GM12878 (cell line): ENCODE measurements around the gene SLCO3A1.

Experiments
- CTCF ChIP-seq, 3 experiments: IDR thresholded peaks in 2 of 3; conservative IDR thresholded peaks in 1 of 3; 2 replicates each; pipeline ENCODE4 v1.5.1; 2011; ENCODE audit warnings: low read depth in 3 of 3, low read length in 3 of 3, mild to moderate bottlenecking in 3 of 3, control low read depth in 2 of 3, moderate library complexity in 2 of 3, inconsistent platforms in 1 of 3, mixed read lengths in 1 of 3; ENCODE audit not compliant: control insufficient read depth in 2 of 3, insufficient read depth in 1 of 3; ENCODE audit errors: extremely low read depth in 1 of 3
- ETV6 ChIP-seq, 2 experiments: fragments of 450-650 bp in 1 of 2; IDR thresholded peaks in 1 of 2; conservative IDR thresholded peaks in 1 of 2; 2 replicates each; pipeline ENCODE4 v1.6.1; 2014; ENCODE audit warnings: antibody characterized with exemption in 1 of 2, borderline replicate concordance in 1 of 2, low read depth in 1 of 2, mild to moderate bottlenecking in 1 of 2, moderate library complexity in 1 of 2
- HDAC2 ChIP-seq: fragments of 200-600 bp; sonication (generic); IDR thresholded peaks from 2 replicates; pipeline ENCODE4 v1.6.1; 2017
- JUND ChIP-seq: IDR thresholded peaks from 2 replicates; pipeline ENCODE4 v1.6.1; 2012; ENCODE audit warnings: low read depth, mild to moderate bottlenecking, low read length, improper control_type of control experiment, moderate library complexity
- KAT2A ChIP-seq: conservative IDR thresholded peaks from 2 replicates; pipeline ENCODE4 v1.6.1; 2011; ENCODE audit warnings: low read depth, low read length; ENCODE audit not compliant: control insufficient read depth
- NR2F1 ChIP-seq: fragments of 450-650 bp; conservative IDR thresholded peaks from 2 replicates; pipeline ENCODE4 v1.6.1; 2017; ENCODE audit warnings: mild to moderate bottlenecking
- POLR2A ChIP-seq: IDR thresholded peaks from 2 replicates; pipeline ENCODE4 v1.6.1; 2011; ENCODE audit warnings: low read depth, mild to moderate bottlenecking, low read length
- POLR2AphosphoS2 ChIP-seq: IDR thresholded peaks from 2 replicates; pipeline ENCODE4 v1.6.1; 2011; ENCODE audit warnings: low read depth, mild to moderate bottlenecking, low read length, improper control_type of control experiment, moderate library complexity
- POLR2AphosphoS5 ChIP-seq: IDR thresholded peaks from 2 replicates; pipeline ENCODE4 v1.6.1; 2011; ENCODE audit warnings: mild to moderate bottlenecking, low read length, inconsistent platforms
- RELA ChIP-seq: fragments of 450-650 bp; IDR thresholded peaks from 2 replicates; pipeline ENCODE4 v1.8.0; 2014; ENCODE audit warnings: borderline replicate concordance; ENCODE audit not compliant: partially characterized antibody
- SREBF1 ChIP-seq: IDR thresholded peaks from 2 replicates; pipeline ENCODE4 v1.6.1; 2012; ENCODE audit warnings: mild to moderate bottlenecking, low read length
- SREBF2 ChIP-seq: IDR thresholded peaks from 2 replicates; pipeline ENCODE4 v1.6.1; 2012; ENCODE audit warnings: mild to moderate bottlenecking, low read length

- TF ChIP-seq SREBF2 (no peak), CTCF (IDR thresholded peaks at IDR 0.05 in 2 of 3, conservative IDR thresholded peaks at IDR 0.05 in 1 of 3; ENCODE audit: control insufficient read depth in 2 of 3, extremely low read depth in 1 of 3, insufficient read depth in 1 of 3, low read depth in 3 of 3, low read length in 3 of 3) (no peak), JUND (no peak), NR2F1 (no peak), ETV6 (conservative IDR thresholded peaks at IDR 0.05 in 1 of 2, IDR thresholded peaks at IDR 0.05 in 1 of 2; ENCODE audit: borderline replicate concordance in 1 of 2, low read depth in 1 of 2) (no peak), KAT2A (no peak), SREBF1 (no peak), POLR2AphosphoS2 (no peak), POLR2A (no peak), POLR2AphosphoS5 (no peak), RELA (no peak), HDAC2 (no peak)
These were observed 226.2 kb downstream of the SLCO3A1 start for GRCh38 chr15:92079647-92080255.
